GM12892 (cell line): Measurements from ENCODE around the gene FLII.

Source experiments
- POLR2A ChIP-seq: IDR thresholded peaks from 2 replicates; pipeline ENCODE4 v1.6.1; 2011; ENCODE audit warnings: low read depth, low read length, control low read depth
- POLR2AphosphoS5 ChIP-seq: IDR thresholded peaks from 2 replicates; pipeline ENCODE4 v1.6.1; 2011; ENCODE audit warnings: low read depth, low read length, control low read depth
- TAF1 ChIP-seq: IDR thresholded peaks from 2 replicates; pipeline ENCODE4 v1.6.1; 2011; ENCODE audit warnings: low read depth, mild to moderate bottlenecking, control low read depth, low read length, borderline replicate concordance

- TF ChIP-seq POLR2AphosphoS5 = no peak
- TF ChIP-seq POLR2A = no peak
- TF ChIP-seq TAF1 = no peak
Observed at GRCh38 chr17:18229771-18230170, 28.8 kb downstream of the FLII start.
